ENCODE results near the gene CEL.

The CEL gene

DNA sequence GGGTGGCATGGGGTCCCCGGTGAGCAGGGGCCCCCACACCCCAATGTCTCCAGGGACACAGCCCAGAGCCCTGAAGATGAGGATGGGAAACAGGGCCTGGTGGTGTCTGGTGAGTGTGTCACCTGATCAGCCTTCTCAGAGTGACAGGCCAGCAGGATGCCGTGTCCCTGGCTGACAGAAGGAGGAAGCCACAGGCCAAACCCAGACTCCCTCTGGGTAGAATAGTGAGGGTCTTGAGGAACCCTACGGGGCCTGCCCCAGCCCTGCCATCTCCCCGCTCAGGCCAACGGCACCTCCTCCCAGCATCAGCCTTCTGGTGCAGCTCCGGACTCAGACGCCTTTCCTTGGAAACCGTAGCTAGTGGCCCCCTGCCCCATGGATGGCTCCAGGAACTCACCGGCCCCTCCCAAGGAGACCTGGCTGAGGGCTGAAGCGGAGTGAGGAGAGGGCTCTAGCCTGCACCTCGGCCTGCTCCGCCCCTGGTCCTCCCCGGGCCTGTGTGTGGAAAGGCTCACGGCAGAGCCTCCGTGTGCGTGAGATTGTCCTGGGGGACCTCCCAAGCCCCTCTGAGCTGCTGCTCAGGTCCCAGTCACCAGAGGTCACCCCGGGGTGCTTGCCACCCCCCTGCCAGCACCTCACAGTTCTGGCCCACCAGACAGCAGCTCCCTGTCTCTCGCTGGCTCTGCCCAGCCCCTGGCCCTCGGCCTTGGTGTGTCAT lies 53.3 kb downstream of the CEL start:
- in situ Hi-C loops (cut with MboI; ENCODE audit: low sequenced_read_pairs), result no loop called here

DNA sequence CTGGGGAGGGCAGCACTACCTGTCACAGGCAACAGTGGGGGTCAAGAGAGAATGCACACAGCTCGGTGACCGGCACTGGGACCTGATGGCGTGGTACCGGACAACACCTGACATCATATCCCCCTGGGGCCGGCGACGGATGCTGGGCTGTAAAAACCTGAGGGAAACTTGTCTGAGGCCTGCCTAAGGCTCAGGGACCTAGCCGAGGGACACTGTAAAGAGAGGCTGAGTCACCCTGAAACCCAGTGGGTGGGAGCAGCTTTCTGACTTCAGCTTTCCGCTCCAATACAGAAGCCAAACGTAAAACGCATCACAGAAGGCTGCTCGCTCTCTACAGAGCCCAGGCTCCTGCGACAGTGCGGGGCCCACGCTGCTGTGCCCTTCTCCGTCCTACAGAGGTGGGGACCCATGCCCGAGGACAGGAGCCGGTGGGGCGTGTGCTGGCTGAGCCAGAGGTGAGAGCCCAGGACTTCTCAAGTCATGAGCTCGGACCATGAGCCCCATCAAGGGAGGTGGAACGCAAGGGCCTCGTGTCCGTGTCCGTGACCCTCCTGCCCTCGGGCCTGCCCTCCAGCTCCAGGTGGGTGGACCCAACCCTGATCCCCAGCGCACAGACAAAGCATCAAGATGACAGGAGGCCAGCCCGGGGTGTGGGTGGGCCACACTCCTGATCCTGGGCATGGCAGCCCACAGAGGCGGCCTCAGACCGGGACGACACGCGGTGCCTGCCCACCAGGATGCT lies 54.0 kb downstream of the CEL start:
- in situ Hi-C loops (cut with MboI; ENCODE audit: low sequenced_read_pairs), result no loop called here

DNA sequence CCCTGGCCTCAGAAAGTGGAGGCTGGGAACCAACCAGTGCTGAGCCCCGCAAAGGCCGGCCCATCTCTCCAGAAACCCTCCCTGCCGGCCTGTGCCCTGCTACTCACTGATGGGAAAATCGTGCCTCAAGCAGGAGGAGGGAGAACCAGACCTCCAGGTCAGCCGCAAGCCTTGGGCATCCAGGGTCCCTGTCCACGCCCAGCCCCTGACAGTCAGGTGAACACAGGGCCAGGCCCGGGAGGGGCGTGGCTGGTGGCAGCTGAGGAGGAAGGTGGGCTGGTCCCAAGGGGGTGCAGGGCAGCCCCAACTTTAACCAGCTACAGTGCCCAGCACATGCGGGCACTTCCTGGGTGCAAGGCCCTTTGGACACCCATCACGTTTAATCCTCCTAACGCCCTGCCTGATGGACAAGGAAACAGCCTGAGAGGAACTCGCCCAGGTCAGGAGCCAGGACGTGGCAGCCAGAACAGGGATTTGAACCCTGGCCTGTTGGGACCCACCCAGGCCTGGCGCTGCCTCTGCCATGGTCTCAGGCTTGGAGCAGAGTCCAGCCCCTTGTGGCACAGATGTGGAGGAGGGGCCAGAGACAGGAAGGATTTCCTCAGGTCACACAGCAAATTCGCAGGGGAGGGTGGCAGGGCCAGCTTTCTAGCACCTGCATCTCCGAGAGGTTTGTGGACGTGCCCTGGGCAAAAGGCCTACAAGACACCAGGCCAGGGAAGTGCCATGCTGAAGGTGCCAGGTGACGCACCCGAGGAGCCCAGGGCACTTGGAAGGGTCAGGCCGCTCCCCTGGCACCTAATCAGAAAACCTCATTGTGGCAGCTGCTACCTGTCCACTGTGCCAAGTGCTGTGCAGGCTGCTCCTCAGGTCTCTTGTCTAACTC lies 54.8 kb downstream of the CEL start:
- in situ Hi-C loops (cut with MboI; ENCODE audit: low sequenced_read_pairs), result no loop called here

DNA sequence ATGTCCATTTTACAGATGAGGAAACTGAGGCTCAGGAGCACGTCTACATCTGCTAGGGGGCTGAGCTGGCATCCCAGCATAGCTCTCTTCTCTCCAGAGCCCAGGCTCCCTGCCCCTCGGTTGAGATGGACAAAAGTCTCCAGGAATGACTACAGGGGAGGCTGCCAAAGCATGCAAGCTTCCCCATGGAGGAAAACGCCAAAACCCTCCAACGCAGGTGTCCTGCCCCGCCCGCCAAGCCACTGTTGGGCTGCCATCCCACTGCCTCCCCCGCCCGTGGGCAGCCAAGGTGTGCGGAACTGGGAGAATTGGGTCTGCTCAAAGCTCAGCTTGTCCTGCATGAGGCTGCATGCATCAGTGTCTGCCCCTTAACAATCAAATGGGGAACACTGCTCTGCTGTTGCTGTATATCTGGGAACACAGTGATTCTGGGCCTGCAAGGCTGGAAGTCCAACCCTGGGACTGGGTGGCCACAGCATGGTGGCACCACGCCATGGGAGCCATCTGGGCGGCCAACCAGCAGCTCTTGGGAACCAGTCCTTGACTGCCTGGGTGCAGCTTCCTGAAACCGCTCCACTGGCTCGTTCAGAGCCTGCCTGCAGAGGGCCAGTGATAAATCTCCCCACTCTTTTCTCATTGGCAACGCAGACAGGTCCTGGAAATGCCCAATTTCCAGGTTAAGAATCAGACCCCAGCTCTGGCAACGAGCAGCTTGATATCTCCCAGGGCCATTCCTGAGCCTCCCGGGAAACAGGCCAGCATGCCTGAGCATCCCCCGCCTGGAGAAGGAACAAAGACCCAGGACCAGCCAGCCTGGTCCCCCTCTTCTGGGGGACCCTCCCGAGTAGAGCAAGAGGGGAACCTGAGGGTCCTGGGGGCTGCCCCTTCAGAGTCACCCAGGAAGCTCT lies 55.7 kb downstream of the CEL start:
- in situ Hi-C loops (cut with MboI; ENCODE audit: low sequenced_read_pairs), result no loop called here

DNA sequence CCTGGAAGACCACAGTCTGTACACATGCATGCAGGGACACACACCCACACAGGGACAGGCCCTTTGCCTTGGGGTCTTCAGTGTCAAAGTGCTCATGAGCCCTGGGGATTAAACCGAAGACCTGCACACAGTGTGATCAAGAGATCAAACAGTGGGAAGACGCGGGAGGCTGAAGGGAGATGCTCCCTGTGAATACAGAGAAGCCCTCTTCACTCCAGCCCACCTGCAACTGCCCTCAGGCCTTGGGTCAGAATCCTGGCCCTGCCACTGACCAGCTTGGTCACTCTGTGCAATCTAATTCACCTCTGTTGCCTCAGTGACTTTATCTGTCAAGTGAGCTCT lies 56.4 kb downstream of the CEL start:
- in situ Hi-C loops (cut with MboI; ENCODE audit: low sequenced_read_pairs), result no loop called here

DNA sequence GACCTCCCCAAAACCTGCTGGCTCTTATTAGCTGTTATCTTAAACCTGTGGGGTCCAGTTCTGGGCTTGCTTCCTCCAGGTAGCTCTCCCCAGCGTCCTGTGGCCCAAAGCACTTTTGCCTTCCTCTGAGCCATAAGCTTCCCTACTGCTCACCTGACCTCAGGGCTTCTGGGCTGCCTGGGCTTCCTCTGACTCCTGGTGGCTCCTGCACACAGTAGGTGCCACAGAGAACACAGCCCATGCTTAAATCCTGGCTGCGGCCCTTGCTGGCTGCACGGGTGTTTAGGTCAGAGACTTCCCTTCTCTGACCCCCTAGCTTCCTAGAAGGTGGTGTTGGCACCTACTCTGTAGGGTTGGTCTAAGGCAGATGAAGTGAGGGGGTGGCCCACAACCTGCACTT lies 56.8 kb downstream of the CEL start:
- in situ Hi-C loops (cut with MboI; ENCODE audit: low sequenced_read_pairs), result no loop called here

DNA sequence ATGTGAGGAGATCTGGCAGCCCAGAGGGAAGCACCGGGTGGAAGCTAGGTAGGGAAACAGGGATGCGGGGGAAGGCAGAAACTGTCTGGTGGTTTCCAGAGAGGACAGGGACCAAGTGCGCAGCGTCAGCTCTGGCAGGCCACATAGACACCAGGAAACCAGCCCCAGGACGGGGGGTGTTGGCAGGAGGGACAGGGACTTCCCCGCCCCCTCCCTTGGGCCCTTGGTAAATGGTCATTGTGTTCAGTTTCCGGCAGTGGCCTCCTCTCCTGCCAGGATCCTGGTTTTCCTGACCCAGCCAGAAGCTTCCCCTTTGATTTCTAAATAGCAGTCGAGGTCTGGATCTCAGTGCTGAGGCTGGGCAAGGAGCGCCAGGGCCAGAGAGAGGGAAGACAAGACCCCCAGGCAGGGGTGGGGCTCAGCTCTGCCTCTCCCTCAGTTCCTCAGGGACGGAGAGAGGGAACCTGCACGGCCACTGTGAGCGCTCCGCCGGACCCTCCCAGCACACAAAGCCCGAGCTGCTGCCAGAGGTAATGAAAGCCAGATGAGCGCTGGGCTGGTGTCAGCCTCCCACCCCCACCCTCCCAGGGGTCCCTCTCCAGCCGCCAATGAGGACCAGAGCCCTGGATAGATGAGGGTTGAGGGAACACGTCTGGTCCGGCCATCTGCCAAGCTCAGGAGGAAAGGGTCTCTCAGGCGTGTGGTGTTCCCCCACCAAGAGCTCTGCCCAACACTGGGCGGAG lies 57.5 kb downstream of the CEL start:
- in situ Hi-C loops (cut with MboI; ENCODE audit: low sequenced_read_pairs), result no loop called here

DNA sequence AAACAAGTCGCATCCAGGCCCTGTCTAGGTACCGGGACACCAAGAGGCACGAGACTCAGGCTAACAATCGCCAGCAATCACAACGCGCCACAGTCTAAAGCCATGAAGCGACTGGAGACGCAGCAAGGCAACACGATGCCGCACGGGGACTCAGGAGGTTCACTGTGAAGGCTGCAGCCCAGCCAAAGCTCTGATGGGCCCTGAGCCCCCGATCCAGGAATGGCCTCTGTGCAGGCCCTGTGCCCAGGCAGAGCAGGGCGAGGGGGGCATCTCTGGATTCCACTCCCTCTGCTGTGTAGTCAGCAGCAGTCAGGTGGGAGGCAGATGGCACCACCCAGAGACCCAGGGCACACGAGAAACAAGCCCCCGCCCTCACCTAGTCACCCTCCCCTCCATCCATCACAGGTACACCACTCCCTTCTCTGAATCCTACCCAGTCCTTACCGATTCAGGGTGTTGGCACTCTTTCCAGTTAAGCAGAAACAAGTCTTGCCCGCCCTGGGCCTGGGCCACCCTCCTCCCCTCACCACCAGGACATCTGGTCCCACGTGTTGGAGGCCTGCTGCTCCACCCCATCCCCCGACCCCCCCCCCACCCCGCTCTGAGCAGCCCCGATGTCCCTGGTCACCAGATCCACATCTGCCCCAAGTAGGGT lies 58.2 kb downstream of the CEL start:
- in situ Hi-C loops (cut with MboI; ENCODE audit: low sequenced_read_pairs), result no loop called here

DNA sequence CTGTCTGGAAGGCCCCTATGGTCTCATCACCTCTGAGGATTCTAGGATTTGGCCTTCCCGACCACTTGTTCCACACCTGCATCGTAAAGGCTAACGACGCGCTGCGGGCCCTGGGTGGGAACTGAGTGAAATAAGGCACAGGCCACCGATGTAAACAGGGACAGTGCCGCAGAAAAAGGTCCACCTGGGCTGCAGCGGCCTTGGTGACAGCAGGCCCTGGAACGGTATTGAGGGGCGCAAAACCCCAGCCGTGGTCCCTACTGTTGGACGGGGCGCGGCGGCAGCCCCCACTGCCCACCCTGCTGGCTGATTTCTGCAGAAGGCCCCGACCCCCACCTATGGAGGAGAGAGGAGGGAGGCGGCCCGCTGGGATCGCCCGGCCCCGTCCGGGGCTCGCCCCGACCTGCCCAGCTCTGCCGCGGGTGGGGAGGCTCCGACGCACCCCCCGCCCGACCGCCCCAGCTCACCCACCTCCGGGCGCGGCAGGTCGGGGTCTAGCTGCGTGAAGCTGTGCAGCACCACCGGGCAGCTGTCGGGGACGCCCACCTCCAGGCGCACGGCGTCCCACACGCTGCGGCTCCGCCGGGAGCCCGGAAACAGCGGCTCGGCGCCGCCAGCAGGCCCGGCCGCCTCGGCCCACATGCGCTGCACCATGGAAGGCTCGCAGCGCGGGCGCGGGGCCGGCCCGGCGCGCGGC lies 58.9 kb downstream of the CEL start:
- in situ Hi-C loops (cut with MboI; ENCODE audit: low sequenced_read_pairs), result no loop called here

Data from HL-60/S4 treated with retinoic acid at 250 ng/mL for 4 days and 3 days (cell line).